CD14-positive monocyte (primary cell): ENCODE data around the gene EGFLAM. TPM values are rescaled to one million over a fixed set of nuclear protein-coding genes. Genes with fewer than 3 reads are reported as not detected.

Source experiments
- DNase-seq, 3 donors: peaks; one replicate each; pipeline ENCODE4 v3.0.0-alpha.2; 2011 to 2022
- H2AFZ ChIP-seq: 2 replicates; pipeline ENCODE4 v1.6.0; 2012; ENCODE audit warnings: mild to moderate bottlenecking, low read depth, low read length, inconsistent platforms; ENCODE audit not compliant: insufficient read depth, poor library complexity, severe bottlenecking
- H3K27ac ChIP-seq, 2 donors: 1 replicate in 1 of 2; 2 replicates in 1 of 2; pipeline ENCODE4 v1.5.1; 2012 to 2013; ENCODE audit warnings: low read length in 2 of 2, control low read depth in 1 of 2, inconsistent platforms in 1 of 2, low read depth in 1 of 2, mild to moderate bottlenecking in 1 of 2
- H3K27me3 ChIP-seq, 2 donors: one replicate each; pipeline versions ENCODE4 v1.6.0 to v1.6.1; 2011 to 2013; ENCODE audit warnings: low read length in 2 of 2; ENCODE audit not compliant: control insufficient read depth in 2 of 2, insufficient read depth in 2 of 2
- H3K36me3 ChIP-seq, 2 donors: replicated peaks in 1 of 2; 1 replicate in 1 of 2; 2 replicates in 1 of 2; pipeline versions ENCODE4 v1.5.1 to v1.6.1; 2012 to 2013; ENCODE audit warnings: low read length in 2 of 2, control low read depth in 1 of 2, inconsistent platforms in 1 of 2, mild to moderate bottlenecking in 1 of 2; ENCODE audit not compliant: insufficient read depth in 2 of 2, control insufficient read depth in 1 of 2
- H3K4me1 ChIP-seq, 2 donors: 1 replicate in 1 of 2; 2 replicates in 1 of 2; pipeline versions ENCODE4 v1.5.1 to v1.6.1; 2012 to 2013; ENCODE audit warnings: low read length in 2 of 2, control low read depth in 1 of 2, inconsistent platforms in 1 of 2, mild to moderate bottlenecking in 1 of 2, moderate library complexity in 1 of 2; ENCODE audit not compliant: insufficient read depth in 2 of 2, control insufficient read depth in 1 of 2
- H3K4me2 ChIP-seq: replicated peaks from 2 replicates; pipeline ENCODE3; 2012; ENCODE audit warnings: low read length, moderate library complexity, mild to moderate bottlenecking; ENCODE audit not compliant: poor library complexity, severe bottlenecking; ENCODE audit errors: extremely low read depth
- H3K4me3 ChIP-seq, 3 experiments: fragments of 200-600 bp in 1 of 3; sonication (generic) in 1 of 3; replicated peaks in 1 of 3; 1 replicate in 2 of 3; 2 replicates in 1 of 3; pipeline ENCODE4 v1.5.1; 2011 to 2013; ENCODE audit warnings: low read length in 3 of 3, mild to moderate bottlenecking in 3 of 3, control low read depth in 2 of 3, low read depth in 2 of 3, inconsistent platforms in 1 of 3, moderate library complexity in 1 of 3
- H3K79me2 ChIP-seq: 2 replicates; pipeline ENCODE4 v1.6.0; 2012; ENCODE audit warnings: mild to moderate bottlenecking, control low read depth, inconsistent platforms, low read length, moderate library complexity; ENCODE audit not compliant: insufficient read depth
- H3K9ac ChIP-seq: 2 replicates; pipeline ENCODE4 v1.6.0; 2017; ENCODE audit warnings: low read length, mild to moderate bottlenecking; ENCODE audit not compliant: insufficient read depth, poor library complexity, severe bottlenecking
- H3K9me3 ChIP-seq, 2 donors: replicated peaks in 1 of 2; 1 replicate in 1 of 2; 2 replicates in 1 of 2; pipeline versions ENCODE4 v1.5.1 to v1.6.1; 2012 to 2013; ENCODE audit warnings: low read length in 2 of 2, control low read depth in 1 of 2; ENCODE audit not compliant: control insufficient read depth in 1 of 2, insufficient read depth in 1 of 2
- H4K20me1 ChIP-seq: 2 replicates; pipeline ENCODE4 v1.6.0; 2012; ENCODE audit warnings: mild to moderate bottlenecking, low read length, control low read depth, moderate library complexity; ENCODE audit not compliant: insufficient read depth
- H3K27ac Mint-ChIP-seq, 7 donors: one replicate each; pipeline ENCODE4 v1.8.0; 2020; ENCODE audit warnings: mild to moderate bottlenecking in 7 of 7, mixed read lengths in 7 of 7, moderate library complexity in 6 of 7, inconsistent platforms in 2 of 7
- H3K27me3 Mint-ChIP-seq, 3 donors: one replicate each; pipeline ENCODE4 v1.8.0; 2021 to 2022; ENCODE audit warnings: low read depth in 3 of 3, mild to moderate bottlenecking in 3 of 3, mixed read lengths in 3 of 3, moderate library complexity in 3 of 3, inconsistent platforms in 1 of 3
- H3K36me3 Mint-ChIP-seq, 2 donors: one replicate each; pipeline ENCODE4 v1.8.0; 2020; ENCODE audit warnings: mixed read lengths in 2 of 2, inconsistent platforms in 1 of 2, mild to moderate bottlenecking in 1 of 2
- H3K4me1 Mint-ChIP-seq: one replicate; pipeline ENCODE4 v1.8.0; 2020; ENCODE audit warnings: mild to moderate bottlenecking, mixed read lengths
- H3K4me3 Mint-ChIP-seq, 2 donors: one replicate each; pipeline ENCODE4 v1.8.0; 2020; ENCODE audit warnings: mild to moderate bottlenecking in 2 of 2, mixed read lengths in 2 of 2, moderate library complexity in 1 of 2
- H3K9me3 Mint-ChIP-seq, 7 donors: one replicate each; pipeline ENCODE4 v1.8.0; 2020 to 2022; ENCODE audit warnings: mixed read lengths in 7 of 7, mild to moderate bottlenecking in 6 of 7, moderate library complexity in 6 of 7, inconsistent platforms in 2 of 7
- WGBS: methylation state at CpG from one replicate; pipeline ENCODE4 v1.1.5; 2013; ENCODE audit warnings: missing lambda C conversion rate; ENCODE audit not compliant: insufficient coverage; 5-methylcytosine and 5-hydroxymethylcytosine counted together
- intact Hi-C, 2 donors: fragments of 100-400 bp; cut with micrococcal nuclease; formaldehyde crosslinking; loops; one replicate each; pipeline versions ENCODE4 v1.15.0 to v1.15.1; 2023
- polyA plus RNA-seq, 3 donors: library from polyadenylated mRNA; depleted of rRNA in 1 of 3; unstranded in 2 of 3; stranded (reverse) in 1 of 3; fragments of 300-500 nt in 2 of 3; fragments of >200 nt in 1 of 3; fragmentation: Illumina TruSeq in 2 of 3; gene quantifications; 1 replicate in 2 of 3; 2 replicates in 1 of 3; pipeline ENCODE4 v1.2.3, GENCODE V29; 2012 to 2021
- TF ChIP-seq, protein P1 (sequence below): fragments of 200-600 bp; IDR thresholded peaks from one replicate; pipeline ENCODE4 v1.8.0; 2022; ENCODE audit warnings: antibody characterized with exemption, mild to moderate bottlenecking

The EGFLAM gene
- polyA plus RNA-seq, 3 donors = not detected

- H3K4me1 ChIP-seq = no peaks in the 10 kb centered on the region
- no peaks in the 10 kb centered on the region for H3K4me1 Mint-ChIP-seq
- H3K9me3 ChIP-seq = no peaks in the 10 kb centered on the region
- H3K4me2 ChIP-seq = no peak overlapping the region
- no peaks in the 10 kb centered on the region for H3K27me3 ChIP-seq
- DNase-seq = no peak
- no peak overlapping the region for H2AFZ ChIP-seq
- peaks cover 2 to 11% (median 6%) of the 10 kb centered on the region in 3 donors for H3K27me3 Mint-ChIP-seq
- intact Hi-C loops = no loop called here
- H3K9ac ChIP-seq = no peak overlapping the region
- WGBS = no CpG with 5 or more reads among the region's 5 CpGs
- peak overlapping the region in 1 of 7 donors; percentile 16 for H3K27ac Mint-ChIP-seq
- H3K79me2 ChIP-seq = no peaks in the 10 kb centered on the region
- H3K36me3 Mint-ChIP-seq = no peaks in the 10 kb centered on the region
- H3K27ac ChIP-seq = no peak overlapping the region
- TF ChIP-seq, protein P1, sequence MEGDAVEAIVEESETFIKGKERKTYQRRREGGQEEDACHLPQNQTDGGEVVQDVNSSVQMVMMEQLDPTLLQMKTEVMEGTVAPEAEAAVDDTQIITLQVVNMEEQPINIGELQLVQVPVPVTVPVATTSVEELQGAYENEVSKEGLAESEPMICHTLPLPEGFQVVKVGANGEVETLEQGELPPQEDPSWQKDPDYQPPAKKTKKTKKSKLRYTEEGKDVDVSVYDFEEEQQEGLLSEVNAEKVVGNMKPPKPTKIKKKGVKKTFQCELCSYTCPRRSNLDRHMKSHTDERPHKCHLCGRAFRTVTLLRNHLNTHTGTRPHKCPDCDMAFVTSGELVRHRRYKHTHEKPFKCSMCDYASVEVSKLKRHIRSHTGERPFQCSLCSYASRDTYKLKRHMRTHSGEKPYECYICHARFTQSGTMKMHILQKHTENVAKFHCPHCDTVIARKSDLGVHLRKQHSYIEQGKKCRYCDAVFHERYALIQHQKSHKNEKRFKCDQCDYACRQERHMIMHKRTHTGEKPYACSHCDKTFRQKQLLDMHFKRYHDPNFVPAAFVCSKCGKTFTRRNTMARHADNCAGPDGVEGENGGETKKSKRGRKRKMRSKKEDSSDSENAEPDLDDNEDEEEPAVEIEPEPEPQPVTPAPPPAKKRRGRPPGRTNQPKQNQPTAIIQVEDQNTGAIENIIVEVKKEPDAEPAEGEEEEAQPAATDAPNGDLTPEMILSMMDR = no peak
- H3K9me3 Mint-ChIP-seq = peaks cover 0 to 7% (median 0%) of the 10 kb centered on the region in 7 donors
- no peak overlapping the region for H3K4me3 Mint-ChIP-seq
- H3K36me3 ChIP-seq = no peaks in the 10 kb centered on the region
- H3K4me3 ChIP-seq = no peak overlapping the region
- no peaks in the 10 kb centered on the region for H4K20me1 ChIP-seq
Observed at GRCh38 chr5:38241655-38242054, 16.7 kb upstream of the EGFLAM start.

GRCh38 chr5:38245307-38245706 lies 13.1 kb upstream of the EGFLAM start:
- Histone ChIP-seq H3K79me2 (no peaks in the 10 kb centered on the region), H3K27ac (no peak overlapping the region), H3K4me2 (no peak overlapping the region), H3K4me3 (no peak overlapping the region), H3K36me3 (no peaks in the 10 kb centered on the region), H3K9ac (no peak overlapping the region), H3K4me1 (no peaks in the 10 kb centered on the region), H3K27me3 (no peaks in the 10 kb centered on the region), H2AFZ (no peak overlapping the region), H4K20me1 (no peaks in the 10 kb centered on the region), H3K9me3 (no peaks in the 10 kb centered on the region)
- DNase-seq = no peak
- TF ChIP-seq, protein P1 = no peak
- Mint-ChIP-seq H3K4me3 (no peak overlapping the region), H3K36me3 (no peaks in the 10 kb centered on the region), H3K27me3 (peaks cover 2 to 14% (median 4%) of the 10 kb centered on the region in 3 donors), H3K4me1 (no peaks in the 10 kb centered on the region), H3K9me3 (peaks cover 0 to 7% (median 0%) of the 10 kb centered on the region in 7 donors), H3K27ac (no peak overlapping the region)
- intact Hi-C loops = no loop called here
- 90% methylated on average over 6 of the region's 6 CpGs for WGBS
